ENCODE data around the gene FCRL1.

FCRL1 gene, protein sequence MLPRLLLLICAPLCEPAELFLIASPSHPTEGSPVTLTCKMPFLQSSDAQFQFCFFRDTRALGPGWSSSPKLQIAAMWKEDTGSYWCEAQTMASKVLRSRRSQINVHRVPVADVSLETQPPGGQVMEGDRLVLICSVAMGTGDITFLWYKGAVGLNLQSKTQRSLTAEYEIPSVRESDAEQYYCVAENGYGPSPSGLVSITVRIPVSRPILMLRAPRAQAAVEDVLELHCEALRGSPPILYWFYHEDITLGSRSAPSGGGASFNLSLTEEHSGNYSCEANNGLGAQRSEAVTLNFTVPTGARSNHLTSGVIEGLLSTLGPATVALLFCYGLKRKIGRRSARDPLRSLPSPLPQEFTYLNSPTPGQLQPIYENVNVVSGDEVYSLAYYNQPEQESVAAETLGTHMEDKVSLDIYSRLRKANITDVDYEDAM

DNA sequence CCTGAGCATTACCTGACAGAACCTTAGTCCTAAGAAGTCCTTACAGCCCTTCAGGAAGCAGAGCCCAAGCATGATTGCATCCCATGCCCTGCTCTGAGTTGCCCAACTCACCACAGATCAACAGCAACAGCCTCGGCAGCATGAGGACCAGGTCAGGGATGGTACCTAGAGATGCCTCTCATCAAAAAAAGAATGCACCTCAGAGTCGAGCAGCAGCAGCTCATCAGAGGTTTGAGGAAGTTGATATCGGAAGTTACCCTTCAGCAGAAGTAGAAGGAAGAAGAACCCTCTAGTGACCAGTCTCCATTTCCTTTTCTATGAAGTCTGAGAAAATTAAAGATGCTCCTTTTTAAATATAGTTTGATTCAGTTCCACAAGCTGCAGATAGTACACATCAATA, at the start of gene FCRL1:
Gene FCRL1 (minus strand): TSS at position 225 of the 400 bp plus-strand sequence. CDS start 83 bp downstream, at position 142.
- in situ Hi-C loops (cut with MboI; ENCODE audit: low sequenced_read_pairs), result no loop called here

DNA sequence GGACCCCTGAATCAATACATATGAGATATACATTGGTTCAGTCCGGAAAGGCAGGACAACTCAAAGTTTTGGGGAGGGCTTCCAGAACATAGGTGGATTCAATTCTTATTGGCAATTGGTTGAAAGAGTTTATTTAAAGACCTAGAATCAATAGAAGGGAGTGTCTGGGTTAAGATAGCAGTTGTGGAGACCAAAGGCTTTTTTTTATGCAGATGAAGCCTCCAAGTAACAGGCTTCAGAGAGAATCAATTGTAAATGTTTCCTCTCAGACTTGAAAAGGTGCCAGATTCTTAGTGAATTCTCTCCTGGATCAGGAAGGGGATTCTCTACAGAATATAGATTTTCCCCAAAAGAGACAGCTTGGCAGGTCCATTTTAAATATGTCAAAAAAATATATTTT, 48.7 kb upstream of the FCRL1 start:
- in situ Hi-C loops (cut with MboI; ENCODE audit: low sequenced_read_pairs), result no loop called here

DNA sequence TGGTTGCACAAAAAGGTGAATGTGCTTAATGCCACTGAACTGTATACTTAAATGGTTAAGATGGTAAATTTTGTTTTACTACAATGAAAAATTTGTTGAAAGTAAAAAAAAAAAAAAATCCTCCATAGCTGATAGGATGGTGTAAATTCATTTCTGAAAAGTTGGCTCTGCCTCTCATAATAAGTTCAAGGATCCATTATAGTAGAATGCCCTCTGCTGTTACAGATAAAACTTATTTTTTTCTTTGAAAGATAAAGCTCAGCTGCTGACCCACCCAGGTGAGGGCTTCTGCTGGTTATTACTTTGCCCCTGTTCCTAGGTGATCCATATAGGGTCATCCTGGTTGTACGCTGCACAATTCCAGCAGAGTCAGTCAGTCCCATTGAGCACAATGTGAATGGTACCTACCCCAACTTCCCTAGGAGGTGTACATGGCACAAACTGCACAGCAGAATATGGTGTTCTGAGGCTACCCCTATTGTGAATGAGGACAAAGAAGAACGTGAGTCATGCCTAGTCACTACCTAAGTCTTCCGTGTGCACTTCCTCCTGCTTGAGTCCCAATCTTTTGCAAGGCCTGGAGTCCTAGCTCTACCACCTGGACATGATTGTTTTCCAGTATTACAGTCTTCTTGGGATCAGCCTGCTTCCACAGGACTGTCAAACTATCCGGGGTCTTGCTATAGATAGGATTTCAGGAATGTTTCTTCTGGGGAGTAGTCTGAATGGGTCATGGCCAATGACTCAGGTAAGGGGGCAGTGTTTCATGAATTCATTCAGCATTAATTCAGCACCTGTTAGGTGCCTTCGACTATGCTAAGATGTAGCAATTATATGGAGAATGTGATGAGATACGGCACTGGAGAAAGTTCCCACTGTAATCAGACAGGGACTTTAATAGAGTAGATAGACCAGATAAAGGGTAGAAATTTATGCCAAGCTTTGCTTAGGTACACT, 42.5 kb upstream of the FCRL1 start:
- in situ Hi-C loops (cut with MboI; ENCODE audit: low sequenced_read_pairs), result no loop called here

DNA sequence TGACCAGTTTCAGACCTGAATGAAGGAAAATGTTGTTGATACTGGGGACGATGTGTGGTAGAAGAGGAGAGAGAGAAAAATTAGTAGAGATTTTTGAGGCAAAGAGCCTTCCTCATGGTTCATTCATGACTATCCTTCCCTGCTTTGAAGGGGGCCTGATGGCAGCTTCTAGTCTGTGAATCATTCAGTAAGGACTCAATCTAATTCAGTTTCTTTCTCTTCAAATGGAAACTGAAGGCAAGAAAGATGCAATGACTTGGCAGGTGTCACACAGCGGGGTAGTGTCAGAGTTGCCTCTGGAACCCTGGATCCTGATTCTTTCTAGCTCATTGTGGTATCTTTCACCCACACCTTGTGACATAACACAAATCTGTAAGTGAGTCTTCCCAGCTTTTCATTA, 36.6 kb upstream of the FCRL1 start:
- in situ Hi-C loops (cut with MboI; ENCODE audit: low sequenced_read_pairs), result no loop called here

DNA sequence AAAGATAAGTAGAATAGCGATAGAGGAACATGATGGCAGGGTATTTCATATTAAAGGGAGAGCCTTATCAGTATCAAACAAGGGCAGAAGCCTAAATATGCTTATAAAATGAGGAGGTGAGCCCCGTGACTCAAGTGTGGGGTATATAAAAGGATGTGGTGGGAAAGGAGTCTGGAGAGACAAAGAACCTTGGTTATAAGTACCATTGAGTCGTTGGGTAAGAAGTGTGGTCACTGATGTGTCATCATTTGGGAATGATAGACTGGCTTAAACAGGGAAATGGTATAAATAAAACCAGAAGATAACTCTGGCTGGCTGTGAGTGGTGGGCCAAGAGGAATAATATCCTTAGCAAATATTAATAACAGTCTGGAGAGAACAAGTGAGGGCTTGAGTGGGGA, 32.6 kb upstream of the FCRL1 start:
- in situ Hi-C loops (cut with MboI; ENCODE audit: low sequenced_read_pairs), result no loop called here

DNA sequence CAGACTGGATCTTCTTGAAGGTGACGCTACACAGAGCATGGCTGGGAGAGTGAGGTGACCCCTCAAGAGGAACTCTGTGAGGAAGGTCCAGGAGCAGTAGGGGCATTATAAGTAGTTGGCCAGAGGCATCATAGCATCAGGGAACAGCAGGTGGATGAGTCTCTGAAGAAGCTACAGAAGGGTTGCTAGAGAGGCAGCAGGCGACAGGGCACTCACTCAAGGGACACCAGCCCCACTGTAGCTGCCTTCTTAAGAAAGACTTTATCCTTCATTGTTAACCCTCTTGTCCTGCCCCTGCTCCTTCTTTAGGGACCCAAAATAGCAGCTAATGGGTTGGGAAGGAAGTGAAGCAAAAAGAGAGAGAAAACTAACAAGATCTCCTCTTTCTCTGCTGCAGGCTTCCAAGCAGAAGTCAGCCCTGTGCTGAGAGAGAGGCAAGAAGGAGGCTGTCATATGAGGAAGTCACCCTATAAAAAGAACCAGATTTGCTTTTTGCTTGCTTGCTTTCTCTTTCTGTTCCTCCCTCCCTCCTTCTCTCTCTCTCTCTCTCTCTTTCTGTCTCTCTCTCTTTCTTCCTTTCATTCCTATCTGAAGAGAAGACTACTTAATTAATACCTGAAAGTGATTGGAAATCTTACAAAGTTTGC, 29.4 kb upstream of the FCRL1 start:
- in situ Hi-C loops (cut with MboI; ENCODE audit: low sequenced_read_pairs), result no loop called here

DNA sequence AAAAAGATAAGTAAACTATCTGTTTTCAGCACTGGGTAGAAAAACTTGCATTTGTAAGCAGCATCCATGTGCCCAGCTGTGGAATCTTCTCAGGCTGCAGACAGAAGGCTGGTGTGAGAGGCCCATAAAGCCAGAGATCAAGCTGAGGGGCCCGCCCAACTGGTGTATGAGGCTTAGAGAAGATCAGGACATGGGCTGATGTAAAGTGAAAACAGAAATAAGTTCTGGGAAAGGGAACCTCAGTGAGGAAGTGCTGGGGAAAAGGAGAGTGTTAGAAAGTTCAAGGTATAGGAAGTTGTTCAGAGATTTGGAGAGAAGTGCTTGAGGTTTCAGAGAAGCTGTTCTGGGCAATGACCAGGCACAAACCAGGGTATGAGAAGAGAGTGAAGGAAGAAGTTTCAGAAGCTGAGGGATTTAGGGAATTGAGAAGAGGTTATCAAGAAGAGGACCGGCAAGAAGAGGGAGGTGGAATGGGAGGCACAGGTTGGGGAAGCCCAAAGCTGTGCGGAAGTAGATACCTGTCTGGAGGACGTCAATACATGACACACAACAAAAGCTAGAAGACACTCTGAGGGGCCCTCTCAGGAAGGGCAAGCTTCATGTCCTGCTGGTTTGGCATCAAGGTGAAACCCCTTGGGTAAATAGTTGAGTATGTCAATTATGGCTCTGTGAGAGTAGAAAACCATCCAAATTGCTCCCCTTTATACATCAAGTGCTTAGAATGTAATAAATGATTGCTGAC, 24.3 kb upstream of the FCRL1 start:
- in situ Hi-C loops (cut with MboI; ENCODE audit: low sequenced_read_pairs), result no loop called here

DNA sequence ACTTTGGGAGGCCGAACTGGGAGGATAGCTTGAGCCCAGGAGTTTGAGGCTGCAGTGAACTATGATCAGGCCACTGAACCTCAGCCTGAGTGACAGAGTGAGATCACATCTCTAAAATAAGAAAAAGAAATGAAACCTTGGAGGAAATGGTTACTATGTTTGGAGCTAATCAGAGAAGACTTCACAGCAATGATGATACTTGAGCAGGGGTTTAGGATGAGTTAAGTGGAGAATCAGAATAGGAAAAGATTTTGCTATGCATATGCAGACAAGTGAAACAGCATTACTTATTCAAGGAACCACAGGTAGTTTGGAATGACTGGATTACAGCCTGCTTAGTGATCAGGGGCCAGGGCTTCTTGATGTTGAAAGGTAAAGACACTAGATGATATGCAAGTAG, 23.0 kb upstream of the FCRL1 start:
- in situ Hi-C loops (cut with MboI; ENCODE audit: low sequenced_read_pairs), result no loop called here

DNA sequence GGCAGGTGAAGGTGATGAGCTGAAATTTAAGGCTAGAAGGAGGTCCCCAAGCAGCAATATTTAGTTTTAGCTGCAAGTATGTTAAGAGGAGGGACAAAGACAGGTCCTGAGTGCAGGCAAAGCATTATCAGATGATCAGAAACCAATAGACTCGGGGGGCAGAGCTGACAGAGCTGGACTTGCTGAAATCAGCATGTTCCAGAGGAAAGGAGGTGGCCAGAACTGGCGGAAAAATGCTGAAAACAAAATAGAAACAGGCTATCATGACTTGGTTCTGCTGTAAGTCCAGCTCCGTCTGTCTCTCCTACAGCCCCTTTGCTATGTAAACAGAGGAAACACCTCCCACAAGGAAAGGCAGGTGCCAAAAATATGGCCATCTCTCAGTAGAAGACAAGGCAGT, 21.8 kb upstream of the FCRL1 start, which contains the start of gene CD5L:
Gene CD5L (minus strand): TSS at position 101 of the 400 bp plus-strand sequence. CDS start 107 bp downstream, outside the sequence.
- in situ Hi-C loops (cut with MboI; ENCODE audit: low sequenced_read_pairs), result no loop called here

DNA sequence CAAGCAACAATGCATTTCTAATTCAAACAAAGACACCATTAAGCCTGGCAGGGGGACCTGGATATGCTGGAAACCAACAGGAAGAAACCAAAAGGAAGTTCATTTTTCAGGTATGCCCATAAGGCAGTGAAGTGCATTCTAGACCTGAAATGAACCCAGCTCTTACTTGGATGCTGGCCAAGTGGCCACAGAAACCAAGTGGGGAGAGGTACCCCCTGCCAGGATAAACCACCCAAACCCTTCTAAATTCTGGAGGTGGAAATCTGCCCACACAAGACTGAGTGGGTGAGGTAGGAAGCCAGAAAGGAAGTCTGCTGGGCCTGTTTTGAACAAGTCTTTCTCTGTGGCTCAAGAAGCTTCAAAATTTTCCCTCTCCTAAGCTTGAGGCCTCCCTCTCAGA, 19.0 kb upstream of the FCRL1 start:
- in situ Hi-C loops (cut with MboI; ENCODE audit: low sequenced_read_pairs), result no loop called here

DNA sequence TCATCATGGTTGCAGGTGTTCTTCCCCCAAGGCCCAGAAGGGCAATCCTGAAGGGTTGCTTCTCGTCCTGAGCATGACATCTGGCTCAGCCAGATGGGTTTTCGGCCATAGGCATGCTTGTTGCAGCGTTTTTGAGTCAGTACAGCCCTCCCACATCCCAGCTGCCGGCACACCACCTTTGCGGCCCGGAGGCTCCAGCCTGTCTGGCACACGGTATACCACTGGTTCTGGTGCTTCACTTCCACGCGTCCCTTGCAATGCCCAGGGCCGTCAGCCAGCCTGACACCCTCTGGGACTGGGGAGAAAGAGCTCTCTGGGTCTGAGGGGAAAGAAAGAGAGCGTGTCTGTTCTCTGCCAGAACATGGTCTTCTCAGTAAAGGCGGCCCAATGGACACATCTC, 14.5 kb upstream of the FCRL1 start:
- in situ Hi-C loops (cut with MboI; ENCODE audit: low sequenced_read_pairs), result no loop called here

DNA sequence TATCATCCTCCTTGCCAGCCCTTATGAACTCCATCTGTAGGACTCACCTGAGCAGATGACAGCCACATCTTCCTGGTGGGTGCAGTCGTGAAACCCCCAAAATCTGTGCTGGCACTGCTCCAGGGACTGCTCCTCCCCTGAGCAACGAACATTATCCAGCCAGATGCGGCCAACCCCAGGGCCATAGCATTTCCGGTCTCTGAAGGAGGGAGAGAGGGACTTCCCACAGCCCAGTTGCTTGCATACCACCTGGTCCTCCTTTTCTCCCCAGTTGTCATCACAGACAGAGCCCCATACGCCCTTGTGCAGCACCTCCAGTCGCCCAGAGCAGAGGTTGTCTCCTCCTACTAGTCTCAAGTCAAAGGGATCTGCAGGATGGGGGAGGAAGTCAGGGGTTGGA, 13.2 kb upstream of the FCRL1 start:
- in situ Hi-C loops (cut with MboI; ENCODE audit: low sequenced_read_pairs), result no loop called here

DNA sequence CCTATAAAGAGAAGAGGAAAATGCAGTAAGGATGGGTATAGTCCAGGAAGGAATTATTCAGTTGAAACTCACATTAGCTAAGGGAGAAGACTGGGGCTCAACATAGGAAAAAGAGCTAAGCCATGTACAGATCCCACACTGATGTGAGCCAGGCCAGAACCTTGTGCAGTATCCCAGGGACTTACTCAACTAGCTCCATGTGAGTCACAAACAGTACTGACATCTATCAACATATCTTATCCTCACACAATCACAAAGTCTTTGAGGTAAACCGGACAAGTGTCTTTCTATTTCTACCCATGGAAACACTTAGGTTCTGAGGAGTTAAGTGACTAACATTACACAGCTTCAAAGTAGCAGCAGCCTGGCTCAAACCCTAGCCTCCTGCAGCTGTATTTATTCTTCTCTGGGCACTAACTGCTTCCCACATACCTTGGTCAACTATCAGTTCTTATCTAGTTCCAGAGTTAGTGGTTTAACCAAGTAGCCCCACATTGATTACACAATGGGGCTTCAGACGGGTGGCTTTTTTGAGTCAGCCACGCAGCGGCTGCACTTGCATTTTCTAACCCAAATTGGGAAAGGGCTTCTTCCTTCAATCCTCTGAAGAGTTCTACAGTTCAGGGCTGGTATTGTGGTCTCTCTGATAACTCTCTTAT, 12.2 kb upstream of the FCRL1 start:
- in situ Hi-C loops (cut with MboI; ENCODE audit: low sequenced_read_pairs), result no loop called here

DNA sequence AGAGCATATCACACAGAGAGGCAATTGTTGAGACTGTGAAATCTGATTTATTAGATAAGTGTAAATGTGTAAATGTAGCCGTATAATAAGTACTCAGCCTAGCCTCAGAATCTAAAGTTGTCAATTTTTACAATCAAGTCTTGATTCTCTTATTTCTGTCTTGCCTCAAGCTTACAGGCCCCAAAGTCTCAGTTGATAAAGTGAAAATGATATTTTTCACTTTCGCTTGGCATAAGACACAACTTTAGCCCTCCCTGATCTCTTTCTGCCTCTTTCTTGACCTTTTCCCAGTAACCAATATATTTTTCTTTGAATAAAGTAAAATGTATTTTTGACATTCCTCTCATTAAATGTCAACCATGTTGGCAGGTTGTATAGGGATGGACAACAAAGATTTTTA, 11.0 kb upstream of the FCRL1 start:
- in situ Hi-C loops (cut with MboI; ENCODE audit: low sequenced_read_pairs), result no loop called here

DNA sequence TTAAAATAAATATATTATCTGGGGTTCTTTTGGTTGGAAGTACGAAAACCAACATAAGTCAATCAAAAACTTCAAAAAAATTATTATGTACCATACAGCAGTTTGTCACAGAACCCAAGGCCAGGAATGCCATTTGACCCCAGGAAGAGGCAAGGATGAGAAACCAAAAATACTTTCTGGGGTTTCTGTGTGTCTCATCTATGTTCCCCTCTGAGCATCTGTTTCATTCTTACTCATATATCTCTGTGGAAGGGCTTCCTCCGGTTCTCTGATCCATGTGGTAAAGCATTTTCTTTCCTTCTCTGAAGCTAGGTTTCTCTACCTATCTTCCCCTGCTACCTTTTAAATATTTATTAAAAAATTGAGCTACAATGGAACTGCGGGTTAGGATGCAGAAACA, 9.8 kb upstream of the FCRL1 start:
- in situ Hi-C loops (cut with MboI; ENCODE audit: low sequenced_read_pairs), result no loop called here

DNA sequence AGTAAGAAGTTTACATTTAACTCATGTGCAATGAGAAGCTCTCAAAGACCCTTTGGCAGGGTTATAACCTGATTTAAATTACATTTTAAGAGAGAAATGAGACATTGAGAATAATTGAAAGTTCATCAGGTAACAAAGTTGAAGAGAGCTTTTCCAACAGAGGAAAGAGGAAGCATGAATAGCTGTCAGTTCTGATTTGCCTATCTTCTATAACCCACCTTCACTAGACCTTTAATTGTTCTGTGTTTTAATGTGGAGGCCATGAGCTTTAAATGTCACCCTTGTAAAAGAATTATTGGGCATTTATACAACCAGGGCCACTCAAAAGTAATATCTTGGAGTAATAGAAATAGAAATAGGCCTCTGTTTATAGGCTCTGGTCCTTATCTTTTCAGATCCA, 9.3 kb upstream of the FCRL1 start:
- in situ Hi-C loops (cut with MboI; ENCODE audit: low sequenced_read_pairs), result no loop called here

DNA sequence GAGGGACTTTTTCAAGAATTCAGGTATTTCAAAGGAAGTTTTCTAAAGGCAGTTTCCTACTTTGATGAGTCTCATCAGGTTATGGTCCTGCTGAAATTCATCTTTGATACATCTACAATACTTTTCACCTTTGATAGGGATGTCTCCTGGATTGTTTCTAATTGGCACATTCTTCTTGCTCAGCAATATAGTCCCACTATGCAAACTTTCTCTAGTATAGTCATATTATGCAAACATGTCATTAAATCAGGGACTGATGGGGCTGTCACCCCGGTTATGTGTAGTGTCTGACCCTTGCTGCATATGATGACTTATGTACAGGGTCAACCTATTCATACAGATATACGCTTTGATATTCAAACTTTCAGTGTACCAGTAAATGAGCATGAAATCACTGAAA, 379 bp upstream of the FCRL1 start:
- in situ Hi-C loops (cut with MboI; ENCODE audit: low sequenced_read_pairs), result no loop called here

DNA sequence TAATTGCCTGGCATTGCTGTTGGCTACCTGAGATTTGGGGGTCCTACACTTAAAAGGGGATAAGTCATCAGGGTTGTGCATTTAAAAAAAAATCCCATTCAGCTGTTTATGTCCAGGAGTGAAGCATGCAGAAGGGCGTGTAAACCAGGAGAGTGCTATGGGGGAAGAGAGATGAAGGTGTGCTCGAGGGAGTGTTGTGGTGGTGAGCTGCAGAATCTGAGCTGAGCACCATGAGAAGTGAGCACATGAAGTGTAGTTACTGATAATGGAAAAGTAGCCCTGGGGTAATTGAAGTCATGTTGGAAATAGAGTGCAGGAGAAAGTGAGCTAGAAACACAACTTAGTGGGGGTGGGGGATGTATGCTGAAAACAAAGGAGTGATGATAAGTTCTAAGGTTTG, 705 bp downstream of the FCRL1 start:
- in situ Hi-C loops (cut with MboI; ENCODE audit: low sequenced_read_pairs), result no loop called here

DNA sequence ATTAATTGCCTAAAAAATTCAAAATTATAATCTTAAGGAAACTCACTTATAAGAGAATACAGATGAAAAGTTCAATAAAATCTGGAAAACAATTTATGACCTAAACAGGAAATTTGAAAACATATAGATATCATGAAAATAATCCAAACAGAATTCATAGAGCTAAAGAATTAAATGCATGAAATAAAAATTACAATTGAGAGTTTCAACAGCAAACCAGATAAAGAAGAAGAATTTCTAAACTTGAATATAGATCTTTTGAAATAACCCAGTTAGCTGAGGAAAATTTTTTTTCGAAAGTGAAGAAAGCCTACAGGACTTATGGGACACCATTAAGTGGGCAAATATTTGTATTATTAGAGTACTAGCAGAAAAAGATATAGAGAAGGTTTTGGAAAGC, 6.7 kb downstream of the FCRL1 start:
- in situ Hi-C loops (cut with MboI; ENCODE audit: low sequenced_read_pairs), result no loop called here
